ENCODE results near the gene SLC1A3. TPM values are rescaled to one million over a fixed set of nuclear protein-coding genes. Genes with fewer than 3 reads are reported as not detected.

SLC1A3 gene
- total and polyA plus RNA-seq, 7 experiments from 2014 or later = 0.32 to 3.1 (median 0.62) TPM; not detected in 3

DNA sequence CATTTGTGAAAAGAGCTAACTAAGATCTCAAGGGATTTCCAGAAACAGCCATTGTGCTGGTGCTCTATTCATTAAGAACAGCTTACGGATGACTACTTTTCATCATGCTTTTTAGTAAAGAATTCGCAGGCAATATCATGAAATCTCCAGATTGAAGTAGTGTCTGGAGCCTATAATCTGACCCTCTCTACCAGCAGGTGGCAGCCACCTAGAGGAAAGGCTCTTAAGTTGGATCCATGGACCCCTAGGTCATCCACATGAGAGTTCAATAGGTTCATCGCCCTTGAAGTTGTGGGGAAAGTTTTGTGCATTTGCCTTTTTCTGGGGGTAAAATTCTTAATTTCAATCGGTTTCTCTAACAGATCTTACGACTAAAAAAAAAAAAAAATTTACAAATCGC lies 82.3 kb downstream of the SLC1A3 start:
- Histone ChIP-seq H3K4me3 (ENCODE audit: low read length) (no peak overlapping the region), H3K27ac (ENCODE audit: low read depth, low read length) (no peak overlapping the region), H3K27me3 (ENCODE audit: control insufficient read depth in 2 of 2, insufficient read depth in 2 of 2, low read length in 2 of 2) (no peaks in the 10 kb centered on the region), H3K4me1 (ENCODE audit: control insufficient read depth in 2 of 2, insufficient read depth in 2 of 2, low read length in 2 of 2) (peaks cover 5 to 8% of the 10 kb centered on the region in 2 donors), H3K9me3 (ENCODE audit: control insufficient read depth in 2 of 3, low read length in 3 of 3) (no peaks in the 10 kb centered on the region), H3K36me3 (ENCODE audit: control insufficient read depth in 2 of 3, insufficient read depth in 3 of 3, low read length in 3 of 3) (no peaks in the 10 kb centered on the region)
- H3K27ac Mint-ChIP-seq = peak overlapping the region in 1 of 9 donors; percentile 27
- H3K27me3 Mint-ChIP-seq = peaks cover 19 to 33% (median 30%) of the 10 kb centered on the region in 5 donors
- ChIA-PET CTCF (no interaction called here), POLR2A (no interaction called here)
- ATAC-seq (no peak), DNase-seq (no peak)
- intact Hi-C loops (cut with micrococcal nuclease) = no loop called here
- peak overlapping the region in 4 of 10 donors; percentile 24 to 72 (median 40) for H3K4me3 Mint-ChIP-seq
- peaks cover 0 to 1% (median 0%) of the 10 kb centered on the region in 11 donors for H3K9me3 Mint-ChIP-seq
- H3K36me3 Mint-ChIP-seq = no peaks in the 10 kb centered on the region
- H3K4me1 Mint-ChIP-seq = peaks cover 7 to 14% (median 12%) of the 10 kb centered on the region in 7 donors

DNA sequence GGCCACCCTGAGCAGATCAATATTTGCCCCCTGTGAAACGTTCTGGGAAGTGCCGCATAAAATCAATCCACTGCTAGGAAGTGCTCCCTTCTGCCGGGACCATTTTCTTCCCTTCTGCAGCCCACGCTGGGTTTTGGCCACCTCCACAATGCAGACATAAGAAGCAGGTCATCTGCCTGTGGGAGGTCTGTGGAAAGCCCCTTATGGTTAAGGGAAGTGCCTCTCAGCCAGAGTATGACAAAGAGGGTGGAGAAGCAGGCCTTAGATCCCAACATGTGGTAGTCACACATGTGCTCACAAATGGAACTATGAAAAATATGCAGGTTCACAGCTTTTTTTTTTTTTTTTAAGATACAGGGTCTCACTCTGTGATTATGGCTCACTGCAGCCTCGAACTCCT lies 82.8 kb downstream of the SLC1A3 start:
- ChIA-PET CTCF (interaction anchor here (1.4 kb wide), 1 partner anchor 8 kb away, joined by 3 read pairs; no protein-coding TSS in a partner anchor), POLR2A (no interaction called here)
- H3K4me3 Mint-ChIP-seq = peak overlapping the region in 4 of 10 donors; percentile 30 to 72 (median 30)
- no peak overlapping the region for H3K27ac Mint-ChIP-seq
- H3K9me3 ChIP-seq (ENCODE audit: control insufficient read depth in 2 of 3, low read length in 3 of 3) = no peaks in the 10 kb centered on the region
- peak; percentile 50 for ATAC-seq
- no peaks in the 10 kb centered on the region for H3K36me3 ChIP-seq (ENCODE audit: control insufficient read depth in 2 of 3, insufficient read depth in 3 of 3, low read length in 3 of 3)
- H3K4me1 Mint-ChIP-seq = peaks cover 7 to 14% (median 12%) of the 10 kb centered on the region in 7 donors
- H3K27me3 ChIP-seq (ENCODE audit: control insufficient read depth in 2 of 2, insufficient read depth in 2 of 2, low read length in 2 of 2) = no peaks in the 10 kb centered on the region
- H3K4me1 ChIP-seq (ENCODE audit: control insufficient read depth in 2 of 2, insufficient read depth in 2 of 2, low read length in 2 of 2) = peaks cover 5 to 8% of the 10 kb centered on the region in 2 donors
- no peak for DNase-seq
- no peak overlapping the region for H3K4me3 ChIP-seq (ENCODE audit: low read length)
- intact Hi-C loops (cut with micrococcal nuclease) = no loop called here
- peaks cover 19 to 35% (median 33%) of the 10 kb centered on the region in 5 donors for H3K27me3 Mint-ChIP-seq
- H3K9me3 Mint-ChIP-seq = peaks cover 0 to 1% (median 0%) of the 10 kb centered on the region in 11 donors
- no peaks in the 10 kb centered on the region for H3K36me3 Mint-ChIP-seq
- no peak overlapping the region for H3K27ac ChIP-seq (ENCODE audit: low read depth, low read length)

DNA sequence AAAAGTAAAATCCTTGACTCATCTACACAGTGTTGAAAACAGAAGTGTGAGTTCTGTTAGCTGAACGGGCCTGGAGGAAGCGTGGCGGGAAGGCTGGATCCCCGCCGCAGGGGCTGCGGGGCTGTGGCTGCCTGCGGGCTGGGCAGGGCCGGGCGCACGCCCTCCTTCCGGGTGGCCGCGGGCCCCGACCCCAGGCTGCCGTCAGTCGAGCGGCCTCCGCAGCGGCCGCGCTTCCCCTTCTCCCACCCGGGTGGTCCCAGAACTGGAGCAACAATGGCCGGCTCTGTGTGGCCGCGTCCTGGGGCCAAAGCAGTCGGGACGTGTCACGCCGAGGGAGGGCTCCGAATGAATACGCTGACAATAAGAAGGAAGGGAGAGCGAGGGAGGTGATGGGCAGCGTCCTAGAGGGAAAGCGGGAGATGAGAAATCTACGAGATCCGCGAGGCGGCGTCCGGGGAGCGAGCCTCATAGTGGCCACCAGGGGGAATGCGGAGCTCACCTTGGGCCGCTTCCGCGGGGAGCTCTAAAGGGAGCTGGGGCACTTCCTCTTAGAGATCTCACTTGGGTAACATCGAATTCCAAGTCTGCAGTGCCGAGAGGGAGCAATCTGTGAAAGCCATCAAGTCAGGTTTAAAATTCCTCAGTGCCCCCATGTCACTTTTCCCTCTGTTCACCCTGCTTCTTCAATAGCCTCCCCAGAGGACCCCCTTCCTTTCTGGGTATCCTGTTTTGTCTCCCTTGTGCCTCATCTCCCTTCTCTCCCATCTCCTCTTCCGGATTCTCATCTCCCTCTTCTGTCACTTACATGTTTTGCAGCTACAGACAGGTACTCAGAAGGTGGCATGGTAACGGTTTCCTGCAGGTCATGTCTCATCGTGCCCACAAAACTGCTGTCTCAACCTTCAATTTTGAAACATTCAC lies 83.9 kb downstream of the SLC1A3 start:
- Histone ChIP-seq H3K27ac (ENCODE audit: low read depth, low read length) (no peak overlapping the region), H3K9me3 (ENCODE audit: control insufficient read depth in 2 of 3, low read length in 3 of 3) (no peaks in the 10 kb centered on the region), H3K27me3 (ENCODE audit: control insufficient read depth in 2 of 2, insufficient read depth in 2 of 2, low read length in 2 of 2) (no peaks in the 10 kb centered on the region), H3K4me1 (ENCODE audit: control insufficient read depth in 2 of 2, insufficient read depth in 2 of 2, low read length in 2 of 2) (peaks cover 5 to 8% of the 10 kb centered on the region in 2 donors), H3K36me3 (ENCODE audit: control insufficient read depth in 2 of 3, insufficient read depth in 3 of 3, low read length in 3 of 3) (no peaks in the 10 kb centered on the region), H3K4me3 (ENCODE audit: low read length) (peak overlapping the region; percentile 73)
- ChIA-PET CTCF (interaction anchor here (0.5 to 1.4 kb wide), 4 partner anchors 9 to 418 kb away, joined by 3 to 7 read pairs (median 4); no protein-coding TSS in a partner anchor), POLR2A (no interaction called here)
- intact Hi-C loops (cut with micrococcal nuclease) = loop anchor here in 1 of 2 donors (5.0 to 10.0 kb wide), 2 partner anchors 278 to 616 kb away; no protein-coding TSS in a partner anchor
- DNase-seq (peak; percentile 24 to 64 (median 43)), ATAC-seq (peak; percentile 81)
- Mint-ChIP-seq H3K9me3 (peaks cover 0 to 1% (median 0%) of the 10 kb centered on the region in 11 donors), H3K36me3 (no peaks in the 10 kb centered on the region), H3K4me3 (peak overlapping the region; percentile 72 to 91 (median 86)), H3K27ac (peak overlapping the region in 3 of 9 donors; percentile 19 to 45 (median 21)), H3K4me1 (peaks cover 7 to 14% (median 12%) of the 10 kb centered on the region in 7 donors), H3K27me3 (peaks cover 19 to 36% (median 33%) of the 10 kb centered on the region in 5 donors)

DNA sequence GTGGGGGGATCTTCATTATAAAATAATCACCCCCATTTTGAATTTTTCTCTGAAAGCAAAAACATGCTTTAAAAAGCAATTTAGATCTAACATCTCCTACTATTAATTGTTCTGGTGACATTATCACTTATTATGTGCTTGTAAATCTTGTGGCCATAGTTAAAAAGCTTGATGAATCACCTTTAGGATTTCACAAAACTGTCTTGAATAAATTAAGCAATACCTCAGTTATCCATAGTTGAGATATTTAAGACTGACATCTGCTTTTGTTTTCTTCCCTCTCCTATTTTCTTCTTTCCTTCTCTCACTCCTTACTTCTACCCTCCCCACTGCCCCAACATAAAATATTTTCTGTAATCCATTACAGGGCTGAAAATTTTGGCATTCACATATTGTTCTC lies 84.8 kb downstream of the SLC1A3 start:
- Mint-ChIP-seq H3K9me3 (peaks cover 0 to 1% (median 0%) of the 10 kb centered on the region in 11 donors), H3K4me1 (peaks cover 7 to 14% (median 10%) of the 10 kb centered on the region in 7 donors), H3K27ac (no peak overlapping the region), H3K27me3 (peaks cover 15 to 36% (median 33%) of the 10 kb centered on the region in 5 donors), H3K36me3 (no peaks in the 10 kb centered on the region), H3K4me3 (peak overlapping the region in 5 of 10 donors; percentile 13 to 85 (median 51))
- no peak for DNase-seq
- intact Hi-C loops (cut with micrococcal nuclease) = loop anchor here in 1 of 2 donors (5.0 to 10.0 kb wide), 2 partner anchors 279 to 616 kb away; no protein-coding TSS in a partner anchor
- H3K9me3 ChIP-seq (ENCODE audit: control insufficient read depth in 2 of 3, low read length in 3 of 3) = no peaks in the 10 kb centered on the region
- ATAC-seq = no peak
- no peaks in the 10 kb centered on the region for H3K36me3 ChIP-seq (ENCODE audit: control insufficient read depth in 2 of 3, insufficient read depth in 3 of 3, low read length in 3 of 3)
- CTCF ChIA-PET = interaction anchor here (1.3 kb wide), 1 partner anchor 8 kb away, joined by 7 read pairs; no protein-coding TSS in a partner anchor
- H3K27ac ChIP-seq (ENCODE audit: low read depth, low read length) = no peak overlapping the region
- no peak overlapping the region for H3K4me3 ChIP-seq (ENCODE audit: low read length)
- H3K4me1 ChIP-seq (ENCODE audit: control insufficient read depth in 2 of 2, insufficient read depth in 2 of 2, low read length in 2 of 2) = peaks cover 5 to 8% of the 10 kb centered on the region in 2 donors
- POLR2A ChIA-PET = no interaction called here
- H3K27me3 ChIP-seq (ENCODE audit: control insufficient read depth in 2 of 2, insufficient read depth in 2 of 2, low read length in 2 of 2) = no peaks in the 10 kb centered on the region

DNA sequence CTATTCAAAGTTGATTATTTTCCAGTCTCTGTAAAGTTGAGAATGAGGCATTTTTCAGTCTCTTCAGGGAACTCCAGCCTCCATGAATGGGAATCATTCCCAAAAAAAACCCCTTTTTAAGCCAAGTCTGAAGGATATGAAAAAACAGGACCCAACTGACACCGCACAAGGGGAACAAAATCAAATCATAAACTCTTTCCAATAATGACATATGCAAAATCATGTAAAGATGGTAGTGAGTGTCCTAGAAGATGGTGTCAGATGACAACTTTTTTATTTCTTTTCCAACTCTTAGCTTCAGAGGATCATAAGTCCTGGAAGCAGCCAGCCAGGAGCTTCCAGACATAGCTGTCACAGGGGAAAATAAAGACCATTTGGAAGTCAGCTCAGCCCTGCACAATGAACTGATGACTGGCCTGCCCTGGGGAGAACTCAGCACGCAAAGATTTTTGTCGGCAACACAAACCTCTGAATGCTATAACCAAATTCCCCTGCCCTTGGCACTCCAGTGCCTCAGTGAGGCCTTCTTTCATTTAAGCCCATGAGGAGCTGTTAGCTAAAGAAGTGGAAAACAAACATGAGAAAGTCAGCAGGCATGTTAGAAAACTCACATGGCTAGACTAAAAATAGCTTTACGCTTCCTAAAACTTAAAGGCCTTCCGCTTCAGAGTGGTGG lies 85.4 kb downstream of the SLC1A3 start:
- intact Hi-C loops (cut with micrococcal nuclease) = loop anchor here in 1 of 2 donors (5.0 to 10.0 kb wide), 2 partner anchors 280 to 617 kb away; no protein-coding TSS in a partner anchor
- Mint-ChIP-seq H3K36me3 (no peaks in the 10 kb centered on the region), H3K4me1 (peaks cover 7 to 14% (median 10%) of the 10 kb centered on the region in 7 donors), H3K9me3 (peaks cover 0 to 1% (median 0%) of the 10 kb centered on the region in 11 donors), H3K4me3 (peak overlapping the region in 4 of 10 donors; percentile 47 to 85 (median 54)), H3K27ac (no peak overlapping the region), H3K27me3 (peaks cover 15 to 36% (median 33%) of the 10 kb centered on the region in 5 donors)
- ChIA-PET POLR2A (no interaction called here), CTCF (interaction anchor here (0.7 kb wide), 1 partner anchor 9 kb away, joined by 3 read pairs; no protein-coding TSS in a partner anchor)
- Histone ChIP-seq H3K27me3 (ENCODE audit: control insufficient read depth in 2 of 2, insufficient read depth in 2 of 2, low read length in 2 of 2) (no peaks in the 10 kb centered on the region), H3K4me3 (ENCODE audit: low read length) (no peak overlapping the region), H3K9me3 (ENCODE audit: control insufficient read depth in 2 of 3, low read length in 3 of 3) (no peaks in the 10 kb centered on the region), H3K27ac (ENCODE audit: low read depth, low read length) (no peak overlapping the region), H3K4me1 (ENCODE audit: control insufficient read depth in 2 of 2, insufficient read depth in 2 of 2, low read length in 2 of 2) (peaks cover 5 to 8% of the 10 kb centered on the region in 2 donors), H3K36me3 (ENCODE audit: control insufficient read depth in 2 of 3, insufficient read depth in 3 of 3, low read length in 3 of 3) (no peaks in the 10 kb centered on the region)
- ATAC-seq = no peak
- no peak for DNase-seq

All from naive thymus-derived CD4-positive, alpha-beta T cell (primary cell).